Mucosa of descending colon (tissue), 3 donors: Measurements from ENCODE around the gene DRAXIN. TPM values are rescaled to one million over a fixed set of nuclear protein-coding genes. Genes with fewer than 3 reads are reported as not detected.

Experiments
- ATAC-seq: fragments of 200-7000 bp; cut with Tn5 transposase; one replicate; pipeline ENCODE4 v1.9.1; 2020; ENCODE audit warnings: mild to moderate bottlenecking, moderate library complexity
- DNase-seq, 3 donors: peaks; one replicate each; pipeline ENCODE4 v3.0.0-alpha.2; 2020
- H3K36me3 ChIP-seq: fragments of 200-600 bp; one replicate; pipeline ENCODE4 v1.8.0; 2021; ENCODE audit warnings: low read depth, mild to moderate bottlenecking
- H3K4me1 ChIP-seq: fragments of 200-600 bp; one replicate; pipeline ENCODE4 v1.8.0; 2021; ENCODE audit warnings: low read depth, mild to moderate bottlenecking
- H3K4me3 ChIP-seq: fragments of 200-600 bp; one replicate; pipeline ENCODE4 v1.8.0; 2021; ENCODE audit warnings: mild to moderate bottlenecking
- H3K9me3 ChIP-seq: fragments of 200-600 bp; one replicate; pipeline ENCODE4 v1.8.0; 2021; ENCODE audit warnings: mild to moderate bottlenecking
- intact Hi-C, 2 donors: fragments of 100-400 bp; cut with DNase I in 1 of 2; cut with micrococcal nuclease in 1 of 2; formaldehyde crosslinking; loops; one replicate each; pipeline versions ENCODE4 v1.11.0 to v1.11.1; 2022; cut with DNase I, micrococcal nuclease
- total RNA-seq, 3 donors: library from RNA; stranded (reverse); fragmentation: NEBNext Ultra II Directional in 2 of 3; extraction: Animal tissue kit (Norgen Biotek cat#: 25700) in 2 of 3; gene quantifications; one replicate each; pipeline versions ENCODE4 v1.2.1 to v1.2.4, GENCODE V29; 2021 to 2023
- TF ChIP-seq, protein P1 (sequence below): fragments of 200-600 bp; IDR thresholded peaks from one replicate; pipeline ENCODE4 v1.8.0; 2022; ENCODE audit warnings: antibody characterized with exemption, mild to moderate bottlenecking
- donor health status: DM: no; HTN: no; CAD: no; lungs with moderate emphysema.
- donor health status: DM: no; HTN: no; CAD: no.
- donor health status: DM: no; HTN: yes; CAD: no.

Gene DRAXIN
- total RNA-seq, 3 donors from 2014 or later = 0.10 to 0.19 (median 0.17) TPM

DNA sequence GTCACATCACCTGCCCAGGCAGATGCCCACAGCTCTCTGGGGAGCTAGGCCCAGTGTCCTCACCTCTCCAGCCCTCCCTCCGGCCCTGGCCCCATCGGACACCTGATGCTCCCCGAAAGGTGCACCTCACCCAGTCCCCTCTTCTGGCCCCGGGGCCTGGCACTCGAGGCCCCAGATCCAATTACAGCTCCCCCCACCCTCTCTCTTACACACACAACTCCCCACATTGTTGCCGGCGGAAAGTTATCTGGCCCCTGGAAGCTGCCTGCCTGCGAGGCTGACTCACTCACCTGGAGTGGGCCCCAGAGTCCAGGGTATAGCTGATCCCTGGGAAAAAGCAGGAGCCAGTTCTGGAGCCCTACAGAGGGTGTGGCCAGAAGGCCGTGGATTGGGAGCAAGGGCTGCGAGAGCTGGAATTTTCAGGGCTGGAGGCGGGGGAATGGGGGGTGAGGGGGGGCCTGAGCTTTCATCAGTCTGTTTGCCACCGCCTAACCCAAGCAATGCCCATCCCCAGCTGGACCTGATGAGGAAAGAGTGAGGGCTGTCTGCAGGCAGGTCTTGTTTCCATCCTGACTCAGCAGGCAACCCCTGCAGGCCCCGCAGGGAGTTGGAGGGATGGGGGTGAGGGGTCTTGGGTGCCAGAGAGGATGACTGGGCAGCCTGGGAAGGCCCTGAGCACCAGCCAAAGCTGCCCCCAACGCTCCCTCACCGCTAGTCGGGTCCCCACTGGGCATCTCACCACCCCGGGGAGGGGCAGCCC lies 38.2 kb upstream of the DRAXIN start:
- DNase-seq = no peak
- TF ChIP-seq, protein P1, sequence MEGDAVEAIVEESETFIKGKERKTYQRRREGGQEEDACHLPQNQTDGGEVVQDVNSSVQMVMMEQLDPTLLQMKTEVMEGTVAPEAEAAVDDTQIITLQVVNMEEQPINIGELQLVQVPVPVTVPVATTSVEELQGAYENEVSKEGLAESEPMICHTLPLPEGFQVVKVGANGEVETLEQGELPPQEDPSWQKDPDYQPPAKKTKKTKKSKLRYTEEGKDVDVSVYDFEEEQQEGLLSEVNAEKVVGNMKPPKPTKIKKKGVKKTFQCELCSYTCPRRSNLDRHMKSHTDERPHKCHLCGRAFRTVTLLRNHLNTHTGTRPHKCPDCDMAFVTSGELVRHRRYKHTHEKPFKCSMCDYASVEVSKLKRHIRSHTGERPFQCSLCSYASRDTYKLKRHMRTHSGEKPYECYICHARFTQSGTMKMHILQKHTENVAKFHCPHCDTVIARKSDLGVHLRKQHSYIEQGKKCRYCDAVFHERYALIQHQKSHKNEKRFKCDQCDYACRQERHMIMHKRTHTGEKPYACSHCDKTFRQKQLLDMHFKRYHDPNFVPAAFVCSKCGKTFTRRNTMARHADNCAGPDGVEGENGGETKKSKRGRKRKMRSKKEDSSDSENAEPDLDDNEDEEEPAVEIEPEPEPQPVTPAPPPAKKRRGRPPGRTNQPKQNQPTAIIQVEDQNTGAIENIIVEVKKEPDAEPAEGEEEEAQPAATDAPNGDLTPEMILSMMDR = no peak
- ATAC-seq = no peak
- peaks cover 21% of the 10 kb centered on the region for H3K4me1 ChIP-seq
- H3K9me3 ChIP-seq = no peaks in the 10 kb centered on the region
- intact Hi-C loops = loop anchor here in 1 of 2 donors (10.0 kb wide), 1 partner anchor 72 kb away; no protein-coding TSS in a partner anchor
- H3K4me3 ChIP-seq = no peak overlapping the region
- no peaks in the 10 kb centered on the region for H3K36me3 ChIP-seq

DNA sequence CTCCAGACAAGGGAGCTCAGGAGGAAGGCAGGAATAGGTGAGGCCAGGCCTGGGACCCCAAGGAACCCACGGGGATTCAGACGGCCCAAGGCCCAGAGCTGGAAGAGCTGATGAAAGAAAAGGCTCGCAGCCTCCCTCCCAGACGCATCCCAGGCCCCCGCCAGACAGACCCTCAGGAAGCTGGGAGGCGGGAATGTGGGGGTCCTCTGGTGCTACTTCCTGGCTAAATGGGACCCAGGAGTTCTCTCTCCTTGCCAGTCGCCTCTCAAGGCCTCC lies 37.7 kb upstream of the DRAXIN start:
- TF ChIP-seq, protein P1 = no peak
- ATAC-seq = no peak
- Histone ChIP-seq H3K36me3 (no peaks in the 10 kb centered on the region), H3K4me1 (peaks cover 17% of the 10 kb centered on the region), H3K4me3 (no peak overlapping the region), H3K9me3 (no peaks in the 10 kb centered on the region)
- intact Hi-C loops = loop anchor here in 1 of 2 donors (10.0 kb wide), 1 partner anchor 71 kb away; no protein-coding TSS in a partner anchor
- DNase-seq = no peak

DNA sequence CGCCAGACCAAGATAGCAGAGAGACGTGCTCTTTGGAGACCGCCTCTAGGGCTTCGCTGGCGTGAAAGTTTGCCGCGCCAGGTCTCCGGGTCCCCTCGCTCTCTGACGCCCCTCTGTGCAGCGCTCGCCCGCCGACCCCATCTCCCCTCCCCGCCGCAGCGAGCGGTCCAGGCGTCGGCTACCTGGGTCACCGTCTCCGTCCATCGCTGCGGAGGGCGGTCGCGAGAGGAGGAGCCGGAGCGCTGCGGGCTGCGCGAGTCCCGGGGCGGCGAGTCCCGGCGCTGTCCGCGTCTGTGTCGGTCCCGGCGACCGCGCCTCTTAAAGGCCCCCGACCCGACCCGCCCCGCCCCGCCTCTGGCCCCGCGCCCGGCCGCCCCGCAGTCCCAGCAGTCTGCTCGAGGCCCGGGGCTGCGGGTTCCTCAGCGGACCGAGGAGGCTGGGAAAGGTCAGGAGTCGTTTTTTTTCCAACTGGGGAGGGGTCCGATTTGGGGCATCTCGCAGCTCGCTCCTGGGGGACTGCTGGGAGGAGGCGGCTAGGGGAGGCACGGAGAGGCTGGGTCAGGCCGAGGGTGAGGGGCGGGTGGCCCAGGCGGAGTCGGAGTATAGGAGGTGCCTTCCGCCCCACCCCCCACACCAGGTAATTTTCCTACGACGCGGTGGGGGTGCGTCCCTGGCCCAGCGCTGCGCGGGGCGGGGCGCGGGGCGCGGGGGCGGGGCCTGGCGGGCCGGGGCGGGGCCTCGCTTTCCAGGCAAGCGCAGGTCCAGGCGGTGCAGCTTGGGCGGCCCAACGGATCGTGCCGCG lies 37.2 kb upstream of the DRAXIN start, which contains the start of the genes FBXO2 and FBXO44:
Gene FBXO2, minus strand, starts transcription at position 293 of the 802 bp plus-strand sequence. Its CDS starts 89 bp downstream, at position 204.
Gene FBXO44, plus strand, starts transcription at position 741 of the 802 bp plus-strand sequence. CDS start 959 bp downstream, outside the sequence.
- ATAC-seq = peak; percentile 88
- peak; percentile 77 to 82 (median 79) for DNase-seq
- intact Hi-C loops = loop anchor here in 1 of 2 donors (10.0 kb wide), 1 partner anchor 70 kb away; no protein-coding TSS in a partner anchor
- H3K9me3 ChIP-seq = no peaks in the 10 kb centered on the region
- peak within 1 kb of the TSS; percentile 24 for H3K4me3 ChIP-seq
- H3K4me1 ChIP-seq = peaks cover 17% of the 10 kb centered on the region
- H3K36me3 ChIP-seq = no peaks in the 10 kb centered on the region
- TF ChIP-seq, protein P1 = no peak

DNA sequence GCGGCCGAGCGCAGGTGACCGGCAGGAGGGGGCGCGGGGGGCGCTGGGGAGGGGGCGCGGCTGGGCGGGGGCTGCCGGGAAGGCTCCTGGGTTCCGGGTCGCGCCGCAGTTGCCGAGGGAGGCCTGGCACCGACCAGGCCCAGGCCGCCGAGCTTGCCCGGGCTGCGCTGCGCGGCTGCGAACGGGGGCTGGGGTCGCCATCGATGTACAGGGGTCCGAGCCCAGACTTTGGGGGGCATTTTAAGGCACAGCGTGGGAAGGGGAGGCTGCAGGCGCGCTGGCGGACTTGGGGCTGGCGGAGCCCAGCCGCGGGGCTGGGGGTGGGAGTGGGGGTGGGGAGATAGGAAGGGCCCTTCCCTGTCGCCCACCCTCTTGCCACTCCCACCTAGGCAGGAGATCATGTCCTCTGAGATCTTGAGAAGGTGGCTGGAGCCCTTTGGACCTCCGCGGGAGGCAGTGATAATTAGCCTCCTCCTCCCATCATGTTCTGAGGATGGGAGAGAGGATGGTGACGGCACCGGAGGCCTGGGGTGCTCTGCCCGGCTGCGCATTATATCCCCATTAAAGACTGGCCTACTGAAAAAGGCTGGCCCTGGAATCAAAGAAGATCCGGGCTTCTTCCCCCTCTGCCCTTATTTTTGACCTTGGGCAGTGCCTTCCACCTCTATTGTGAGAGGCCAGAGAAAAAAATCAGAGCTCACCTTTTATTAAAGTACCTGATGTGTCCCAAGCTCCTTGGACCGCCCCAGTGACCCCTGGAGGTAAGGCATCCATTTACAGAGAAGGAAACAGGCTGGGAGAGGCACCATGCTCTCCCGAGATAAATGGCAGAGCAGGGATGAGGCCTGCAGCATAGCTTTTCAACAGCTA lies 36.3 kb upstream of the DRAXIN start:
- DNase-seq (no peak), ATAC-seq (peak; percentile 6)
- Histone ChIP-seq H3K4me1 (peaks cover 14% of the 10 kb centered on the region), H3K4me3 (peak overlapping the region; percentile 24), H3K9me3 (no peaks in the 10 kb centered on the region), H3K36me3 (no peaks in the 10 kb centered on the region)
- intact Hi-C loops = loop anchor here in 1 of 2 donors (10.0 kb wide), 1 partner anchor 70 kb away; no protein-coding TSS in a partner anchor
- TF ChIP-seq, protein P1 = no peak

DNA sequence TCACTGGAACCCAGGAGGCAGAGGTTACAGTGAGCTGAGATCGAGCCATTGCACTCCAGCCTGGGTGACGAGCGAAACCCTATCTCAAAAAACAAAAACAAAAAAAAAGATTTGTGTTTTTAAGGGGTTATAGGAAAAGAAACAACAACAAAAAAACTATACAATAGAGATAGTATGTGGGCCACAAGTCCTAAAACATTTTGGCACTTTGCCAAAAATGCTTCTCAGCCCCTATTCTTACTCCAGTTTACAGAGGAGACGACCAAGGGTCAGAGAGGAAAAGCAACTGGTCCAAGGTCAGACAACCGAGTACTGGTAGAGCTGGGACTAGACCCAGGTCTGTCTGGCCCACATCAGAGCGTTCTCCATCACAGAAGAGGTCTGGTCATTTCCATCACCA lies 33.9 kb upstream of the DRAXIN start:
- DNase-seq (no peak), ATAC-seq (no peak)
- Histone ChIP-seq H3K4me3 (no peak overlapping the region), H3K4me1 (peaks cover 7% of the 10 kb centered on the region), H3K36me3 (no peaks in the 10 kb centered on the region), H3K9me3 (no peaks in the 10 kb centered on the region)
- TF ChIP-seq, protein P1 = no peak
- intact Hi-C loops = loop anchor here in 1 of 2 donors (10.0 kb wide), 1 partner anchor 67 kb away; no protein-coding TSS in a partner anchor
